ENCODE measurements around the gene GAK. TPM values are rescaled to one million over a fixed set of nuclear protein-coding genes. Genes with fewer than 3 reads are reported as not detected.

Gene GAK
- polyA plus RNA-seq, 1 donor (not counting 4 experiments of a cell fraction or from before 2014, with no cell fraction given) = 18.4 TPM

DNA sequence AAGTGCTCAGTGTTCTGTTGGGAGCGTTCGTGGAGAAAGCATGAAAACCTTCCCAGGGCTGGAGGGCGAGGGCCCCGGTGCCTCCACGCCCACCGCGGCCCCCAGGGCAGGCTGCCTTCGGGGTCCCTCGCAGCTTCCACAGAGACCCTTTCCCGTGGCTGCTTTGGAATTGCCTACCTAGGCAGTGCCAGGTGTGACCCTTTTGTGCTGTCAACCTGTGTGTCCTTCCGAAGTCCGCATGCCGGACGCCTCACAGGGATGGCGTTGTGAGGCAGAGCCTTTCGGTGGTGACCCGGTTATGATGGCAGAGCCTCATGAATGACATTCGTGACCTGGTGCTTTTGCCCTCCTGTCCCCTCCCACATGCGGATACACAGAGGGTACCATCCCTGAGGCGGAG lies 17.5 kb upstream of the GAK start:
- Histone ChIP-seq H3K4me3 (ENCODE audit: control insufficient read depth in 2 of 3, extremely low read depth in 1 of 3, insufficient read depth in 2 of 3, low read depth in 1 of 3, low read length in 3 of 3) (no peak overlapping the region), H3K4me2 (ENCODE audit: control insufficient read depth, extremely low read depth, insufficient read depth, low read depth, low read length) (no peak overlapping the region), H3K4me1 (ENCODE audit: control insufficient read depth, extremely low read depth, insufficient read depth, low read length) (no peaks in the 10 kb centered on the region), H3K9ac (ENCODE audit: control insufficient read depth, extremely low read depth, insufficient read depth, low read length) (no peak overlapping the region), H3K27ac (ENCODE audit: control insufficient read depth, insufficient read depth, low read length) (no peak overlapping the region), H3K27me3 (ENCODE audit: control insufficient read depth, extremely low read depth, insufficient read depth, low read length) (no peaks in the 10 kb centered on the region), H3K9me1 (ENCODE audit: control insufficient read depth, extremely low read depth, insufficient read depth, low read length) (no peaks in the 10 kb centered on the region), H4K20me1 (ENCODE audit: control insufficient read depth, extremely low read depth, insufficient read depth, low read length) (no peaks in the 10 kb centered on the region), H3K36me3 (ENCODE audit: control insufficient read depth in 2 of 2, extremely low read depth in 1 of 2, insufficient read depth in 2 of 2, low read length in 2 of 2) (peaks cover 0 to 2% of the 10 kb centered on the region in 2 experiments), H3K79me2 (ENCODE audit: control insufficient read depth, insufficient read depth, low read length) (no peaks in the 10 kb centered on the region), H3K9me3 (ENCODE audit: control insufficient read depth, low read depth, low read length) (no peaks in the 10 kb centered on the region), H2AFZ (ENCODE audit: control insufficient read depth, low read length) (no peak overlapping the region)
- dilution Hi-C loops (cut with MboI; ENCODE audit: extremely low pct_ligation_motif_present, low sequenced_read_pairs) = no loop called here
- DNase-seq (ENCODE audit: low read depth, low spot score) = no peak
- TF ChIP-seq EZH2 (IDR thresholded peaks at IDR 0.05; ENCODE audit: low read length) = no peak
- TF ChIP-seq, protein P1, sequence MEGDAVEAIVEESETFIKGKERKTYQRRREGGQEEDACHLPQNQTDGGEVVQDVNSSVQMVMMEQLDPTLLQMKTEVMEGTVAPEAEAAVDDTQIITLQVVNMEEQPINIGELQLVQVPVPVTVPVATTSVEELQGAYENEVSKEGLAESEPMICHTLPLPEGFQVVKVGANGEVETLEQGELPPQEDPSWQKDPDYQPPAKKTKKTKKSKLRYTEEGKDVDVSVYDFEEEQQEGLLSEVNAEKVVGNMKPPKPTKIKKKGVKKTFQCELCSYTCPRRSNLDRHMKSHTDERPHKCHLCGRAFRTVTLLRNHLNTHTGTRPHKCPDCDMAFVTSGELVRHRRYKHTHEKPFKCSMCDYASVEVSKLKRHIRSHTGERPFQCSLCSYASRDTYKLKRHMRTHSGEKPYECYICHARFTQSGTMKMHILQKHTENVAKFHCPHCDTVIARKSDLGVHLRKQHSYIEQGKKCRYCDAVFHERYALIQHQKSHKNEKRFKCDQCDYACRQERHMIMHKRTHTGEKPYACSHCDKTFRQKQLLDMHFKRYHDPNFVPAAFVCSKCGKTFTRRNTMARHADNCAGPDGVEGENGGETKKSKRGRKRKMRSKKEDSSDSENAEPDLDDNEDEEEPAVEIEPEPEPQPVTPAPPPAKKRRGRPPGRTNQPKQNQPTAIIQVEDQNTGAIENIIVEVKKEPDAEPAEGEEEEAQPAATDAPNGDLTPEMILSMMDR (optimal IDR thresholded peaks at IDR 0.05 in 1 of 3, IDR thresholded peaks at IDR 0.05 in 1 of 3, conservative IDR thresholded peaks at IDR 0.05 in 1 of 3; ENCODE audit: extremely low read depth in 1 of 3, insufficient read depth in 2 of 3, low read length in 3 of 3) = no peak
- no peak for FAIRE-seq

DNA sequence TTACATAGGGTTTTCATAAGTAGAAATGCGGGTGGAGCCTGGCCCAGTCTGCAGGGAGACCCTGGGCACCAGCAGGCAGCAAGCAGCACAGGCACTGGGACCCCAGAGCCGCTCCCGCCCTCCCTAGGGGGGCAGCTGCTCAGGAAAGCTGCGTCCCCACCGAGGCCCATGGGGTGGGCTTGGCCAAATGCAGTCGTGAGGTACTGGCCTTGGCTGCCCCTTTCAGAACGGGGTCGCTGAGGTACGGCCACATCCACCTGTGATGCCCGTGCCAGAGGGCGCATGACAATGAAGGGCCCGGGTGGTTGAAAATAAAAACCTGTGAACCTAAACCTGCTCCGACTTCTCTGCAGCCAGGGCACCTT lies 16.8 kb upstream of the GAK start:
- no peak for FAIRE-seq
- Histone ChIP-seq H3K9ac (ENCODE audit: control insufficient read depth, extremely low read depth, insufficient read depth, low read length) (no peak overlapping the region), H3K27me3 (ENCODE audit: control insufficient read depth, extremely low read depth, insufficient read depth, low read length) (no peaks in the 10 kb centered on the region), H3K36me3 (ENCODE audit: control insufficient read depth in 2 of 2, extremely low read depth in 1 of 2, insufficient read depth in 2 of 2, low read length in 2 of 2) (no peaks in the 10 kb centered on the region), H3K4me2 (ENCODE audit: control insufficient read depth, extremely low read depth, insufficient read depth, low read depth, low read length) (no peak overlapping the region), H2AFZ (ENCODE audit: control insufficient read depth, low read length) (no peak overlapping the region), H3K9me1 (ENCODE audit: control insufficient read depth, extremely low read depth, insufficient read depth, low read length) (no peaks in the 10 kb centered on the region), H4K20me1 (ENCODE audit: control insufficient read depth, extremely low read depth, insufficient read depth, low read length) (no peaks in the 10 kb centered on the region), H3K79me2 (ENCODE audit: control insufficient read depth, insufficient read depth, low read length) (no peaks in the 10 kb centered on the region), H3K4me1 (ENCODE audit: control insufficient read depth, extremely low read depth, insufficient read depth, low read length) (no peaks in the 10 kb centered on the region), H3K9me3 (ENCODE audit: control insufficient read depth, low read depth, low read length) (no peaks in the 10 kb centered on the region), H3K4me3 (ENCODE audit: control insufficient read depth in 2 of 3, extremely low read depth in 1 of 3, insufficient read depth in 2 of 3, low read depth in 1 of 3, low read length in 3 of 3) (no peak overlapping the region), H3K27ac (ENCODE audit: control insufficient read depth, insufficient read depth, low read length) (no peak overlapping the region)
- TF ChIP-seq EZH2 (IDR thresholded peaks at IDR 0.05; ENCODE audit: low read length) = no peak
- TF ChIP-seq, protein P1 (optimal IDR thresholded peaks at IDR 0.05 in 1 of 3, IDR thresholded peaks at IDR 0.05 in 1 of 3, conservative IDR thresholded peaks at IDR 0.05 in 1 of 3; ENCODE audit: extremely low read depth in 1 of 3, insufficient read depth in 2 of 3, low read length in 3 of 3) = no peak
- dilution Hi-C loops (cut with MboI; ENCODE audit: extremely low pct_ligation_motif_present, low sequenced_read_pairs) = no loop called here
- no peak for DNase-seq (ENCODE audit: low read depth, low spot score)

All from keratinocyte (primary cell).